Heart left ventricle (tissue), 13 donors: Measurements from ENCODE around the gene SORCS2.

Source experiments
- POLR2A ChIP-seq, 2 donors: fragments of 450-650 bp; IDR thresholded peaks; one replicate each; pipeline ENCODE4 v1.6.1; 2017; ENCODE audit warnings: antibody characterized with exemption in 2 of 2, mild to moderate bottlenecking in 2 of 2, moderate library complexity in 2 of 2
- TF ChIP-seq, protein P1 (sequence below), 12 donors: fragments of 200-600 bp; sonication (generic) in 4 of 12; IDR thresholded peaks; one replicate each; pipeline versions ENCODE4 v1.5.0 to v1.8.0; 2018 to 2022; ENCODE audit warnings: antibody characterized with exemption in 12 of 12, mild to moderate bottlenecking in 5 of 12
- donor health status: ischemic (EF 13 %, LVEDD 7.1; RV severe dilation, severe dysfunction).
- donor health status: DM: no; HTN: yes; CAD: no.
- donor health status: DM: no; HTN: no; CAD: no.
- donor health status: ischemic (EF 25% LVEDD 6.9; RV normal size, moderate dysfunction).
- donor health status: ischemic (EF 25% LVEDD 5.7; RV mildly dilated, moderate dysfunction).
- donor health status: ischemic (EF 35%, LVEDD 5.7; RV mildly dilated, moderate dysfunction).
- donor health status: nonischemic (EF 11% LVEDD 7.7; RV severe dilation, severe dysfunction).
- donor health status: DM: yes; HTN: yes; CAD: no.
- donor health status: PGD.
- donor health status: ischemic (EF 29% LVEDD 5.4; RV normal size, mild dysfunction).
- donor health status: nonischemic (EF 23%, LVEDD 6.1; RV moderate dilation, normal function).

- TF ChIP-seq POLR2A (IDR thresholded peaks at IDR 0.05) = no peak
- TF ChIP-seq, protein P1, sequence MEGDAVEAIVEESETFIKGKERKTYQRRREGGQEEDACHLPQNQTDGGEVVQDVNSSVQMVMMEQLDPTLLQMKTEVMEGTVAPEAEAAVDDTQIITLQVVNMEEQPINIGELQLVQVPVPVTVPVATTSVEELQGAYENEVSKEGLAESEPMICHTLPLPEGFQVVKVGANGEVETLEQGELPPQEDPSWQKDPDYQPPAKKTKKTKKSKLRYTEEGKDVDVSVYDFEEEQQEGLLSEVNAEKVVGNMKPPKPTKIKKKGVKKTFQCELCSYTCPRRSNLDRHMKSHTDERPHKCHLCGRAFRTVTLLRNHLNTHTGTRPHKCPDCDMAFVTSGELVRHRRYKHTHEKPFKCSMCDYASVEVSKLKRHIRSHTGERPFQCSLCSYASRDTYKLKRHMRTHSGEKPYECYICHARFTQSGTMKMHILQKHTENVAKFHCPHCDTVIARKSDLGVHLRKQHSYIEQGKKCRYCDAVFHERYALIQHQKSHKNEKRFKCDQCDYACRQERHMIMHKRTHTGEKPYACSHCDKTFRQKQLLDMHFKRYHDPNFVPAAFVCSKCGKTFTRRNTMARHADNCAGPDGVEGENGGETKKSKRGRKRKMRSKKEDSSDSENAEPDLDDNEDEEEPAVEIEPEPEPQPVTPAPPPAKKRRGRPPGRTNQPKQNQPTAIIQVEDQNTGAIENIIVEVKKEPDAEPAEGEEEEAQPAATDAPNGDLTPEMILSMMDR (IDR thresholded peaks at IDR 0.05) = no peak
Observed at GRCh38 chr4:7634661-7635251, 442.4 kb downstream of the SORCS2 start.
